ENCODE data around the gene LSM3.

Gene LSM3

DNA sequence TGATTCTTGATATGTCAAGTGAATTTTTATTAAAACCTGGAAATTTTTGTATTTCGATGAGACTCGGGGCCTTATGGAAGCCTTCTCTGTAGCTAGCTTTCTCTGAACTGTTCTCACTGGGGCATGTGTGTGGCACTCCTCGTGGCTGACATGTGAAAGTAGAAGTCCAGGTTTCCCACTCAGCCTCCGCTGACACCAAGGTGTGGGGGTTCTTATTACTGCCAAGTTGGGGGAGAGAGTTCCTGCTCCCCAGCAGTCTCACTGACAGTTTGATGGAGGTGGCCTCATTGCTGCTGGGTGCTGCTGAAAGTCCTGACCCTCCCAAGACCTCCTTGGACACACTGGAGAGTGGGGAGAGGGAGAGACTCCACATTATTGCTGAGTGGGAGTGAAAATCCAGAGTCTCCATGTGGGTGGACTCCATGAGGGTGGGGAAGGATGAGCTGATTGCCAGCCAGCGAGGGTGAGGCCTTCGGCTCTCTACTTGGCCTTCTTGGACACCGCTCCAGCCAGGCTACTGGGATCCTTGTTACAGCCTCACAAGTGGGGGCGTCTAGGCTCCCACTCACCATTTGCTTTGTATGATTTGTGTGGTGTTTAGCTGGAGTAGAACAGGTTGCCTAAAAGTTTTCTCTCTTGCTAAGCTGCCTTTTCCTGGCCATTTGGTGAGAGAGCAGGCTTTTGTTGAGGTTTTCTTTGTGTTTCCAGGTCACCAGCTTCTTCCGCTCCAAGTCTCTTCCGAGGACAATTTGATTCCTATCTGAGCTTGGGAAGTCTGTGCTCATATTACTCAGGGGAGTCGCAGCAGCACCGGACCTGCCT, 64.1 kb downstream of the LSM3 start:
- no peak for DNase-seq

DNA sequence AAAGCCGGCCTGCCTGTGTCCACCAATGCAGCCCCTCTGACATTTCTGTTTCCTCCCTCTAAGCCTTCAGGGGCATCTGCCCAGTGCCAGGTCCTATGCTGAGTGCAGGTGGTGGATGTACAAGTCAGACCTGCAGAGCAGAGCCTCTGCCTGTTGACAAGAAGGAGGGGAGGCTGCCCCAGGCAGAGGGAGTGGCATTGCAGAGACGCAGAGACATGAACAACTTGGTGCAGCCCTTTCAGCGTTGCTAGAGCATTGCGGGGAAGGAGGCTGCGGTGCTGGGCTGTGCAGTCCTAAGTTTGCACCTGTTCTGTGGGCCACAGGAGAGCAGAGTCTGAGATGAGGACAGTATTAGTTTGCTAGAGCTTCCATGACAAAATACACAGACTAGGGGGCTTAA, 65.2 kb downstream of the LSM3 start:
- no peak for DNase-seq

DNA sequence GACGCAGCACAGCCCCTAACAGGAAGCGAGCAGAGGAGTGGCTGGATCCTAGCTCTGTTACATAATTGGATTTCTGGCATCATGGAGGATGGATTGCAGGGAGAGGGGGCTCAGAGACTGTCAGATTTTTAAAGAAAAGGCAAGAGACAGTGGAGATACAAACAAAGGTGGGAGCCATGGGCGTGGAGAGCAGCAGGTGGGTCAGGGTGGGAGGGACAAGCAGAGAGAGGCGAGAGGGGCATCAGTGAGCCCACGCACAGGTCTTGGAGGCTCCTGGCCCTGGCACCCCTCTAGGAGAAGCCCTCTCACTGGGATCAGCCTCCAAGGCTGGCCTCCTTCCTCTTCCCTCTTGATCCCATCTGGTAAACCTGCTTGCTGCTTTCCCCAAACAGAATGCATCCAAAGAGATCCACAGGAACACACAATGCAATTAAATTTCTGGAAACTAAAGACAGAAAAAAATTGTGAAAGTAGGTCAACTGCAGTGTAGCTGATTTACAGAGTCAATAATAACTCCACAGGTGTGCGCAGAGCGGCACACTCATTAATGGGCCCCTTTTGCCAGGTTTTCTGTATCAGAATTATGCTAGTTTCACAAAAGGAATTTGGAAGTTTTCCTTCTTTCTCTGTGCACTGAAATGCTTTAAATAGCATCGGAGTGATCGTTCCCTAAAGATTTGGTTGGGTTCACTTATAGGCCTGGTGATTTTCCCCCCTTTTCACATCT, 66.1 kb downstream of the LSM3 start:
- no peak for DNase-seq

- no peak for DNase-seq
Measured at GRCh38 chr3:14245248-14245639, 66.6 kb downstream of the LSM3 start.

GRCh38 chr3:14245822-14246221, 67.2 kb downstream of the LSM3 start:
- no peak for DNase-seq

GRCh38 chr3:14246414-14246813, 67.8 kb downstream of the LSM3 start:
- DNase-seq = no peak

GRCh38 chr3:14248477-14248848, 69.8 kb downstream of the LSM3 start:
- DNase-seq = no peak

- no peak for DNase-seq
Measured at GRCh38 chr3:14248849-14249523, 70.4 kb downstream of the LSM3 start.
